MM.1S (cell line): Measurements from ENCODE around the gene CA10.

Experiments used
- CTCF ChIP-seq: fragments of 300-600 bp; sonication (generic); IDR thresholded peaks from 2 replicates; pipeline ENCODE4 v1.5.1; 2016; ENCODE audit warnings: antibody characterized with exemption, low read length, mixed read lengths
- EZH2 ChIP-seq: fragments of 300-600 bp; sonication (generic); optimal IDR thresholded peaks from 2 replicates; pipeline ENCODE3; 2017; ENCODE audit warnings: low read depth, mild to moderate bottlenecking, antibody characterized with exemption, low read length, mixed read lengths
- EZH2phosphoT487 ChIP-seq: fragments of 300-600 bp; sonication (generic); IDR thresholded peaks from 2 replicates; pipeline ENCODE4 v1.6.1; 2018; ENCODE audit warnings: antibody characterized with exemption, low read length

- no peak for TF ChIP-seq EZH2
- no peak for TF ChIP-seq CTCF
- TF ChIP-seq EZH2phosphoT487, result no peak
Observed at GRCh38 chr17:51921500-51921899, 237.0 kb downstream of the CA10 start.
